Karpas-422 (cell line): ENCODE results near the gene SORT1. TPM values are rescaled to one million over a fixed set of nuclear protein-coding genes. Genes with fewer than 3 reads are reported as not detected.

Experiments used
- DNase-seq: peaks from one replicate; pipeline ENCODE4 v3.0.0-alpha.2; 2015
- H2AFZ ChIP-seq: fragments of 200-600 bp; sonication (generic); 2 replicates; pipeline ENCODE4 v1.6.1; 2014; ENCODE audit warnings: antibody characterized with exemption, low read length, mixed read lengths
- H3K27ac ChIP-seq: fragments of 200-600 bp; sonication (generic); 2 replicates; pipeline ENCODE4 v1.5.1; 2014; ENCODE audit warnings: mild to moderate bottlenecking, low read length, moderate library complexity
- H3K27me3 ChIP-seq: fragments of 200-600 bp; sonication (generic); 2 replicates; pipeline ENCODE4 v1.6.1; 2014; ENCODE audit warnings: low read length, mixed read lengths
- H3K36me3 ChIP-seq: fragments of 200-600 bp; sonication (generic); 2 replicates; pipeline ENCODE4 v1.6.1; 2014; ENCODE audit warnings: low read length, mixed read lengths; ENCODE audit not compliant: insufficient read depth
- H3K4me1 ChIP-seq: fragments of 200-600 bp; sonication (generic); 2 replicates; pipeline ENCODE4 v1.6.1; 2014; ENCODE audit warnings: mild to moderate bottlenecking, low read length, mixed read lengths
- H3K4me2 ChIP-seq: fragments of 200-600 bp; sonication (generic); 2 replicates; pipeline ENCODE4 v1.6.1; 2014; ENCODE audit warnings: low read length, low read depth, mild to moderate bottlenecking; ENCODE audit not compliant: poor library complexity, severe bottlenecking
- H3K4me3 ChIP-seq: fragments of 200-600 bp; sonication (generic); 2 replicates; pipeline ENCODE4 v1.5.1; 2014; ENCODE audit warnings: mild to moderate bottlenecking, antibody characterized with exemption, low read length, mixed read lengths
- H3K79me2 ChIP-seq: fragments of 200-600 bp; sonication (generic); 2 replicates; pipeline ENCODE4 v1.6.1; 2014; ENCODE audit warnings: mild to moderate bottlenecking, low read length, mixed read lengths
- H3K9ac ChIP-seq: fragments of 200-600 bp; sonication (generic); 2 replicates; pipeline ENCODE4 v1.6.0; 2014; ENCODE audit warnings: low read length
- H3K9me2 ChIP-seq: fragments of 200-600 bp; sonication (generic), shearing (Covaris generic); replicated peaks from 2 replicates; pipeline ENCODE4 v1.6.0; 2014; ENCODE audit warnings: mild to moderate bottlenecking, low read length, moderate library complexity; ENCODE audit not compliant: insufficient read depth
- H3K9me3 ChIP-seq: fragments of 300-700, 200-600 bp; sonication (generic); 2 replicates; pipeline ENCODE4 v1.6.1; 2014; ENCODE audit warnings: low read length, mixed read lengths
- H4K20me1 ChIP-seq: fragments of 200-600 bp; sonication (generic); 2 replicates; pipeline ENCODE4 v1.6.1; 2014; ENCODE audit warnings: mild to moderate bottlenecking, antibody characterized with exemption, low read length, low read depth; ENCODE audit not compliant: insufficient read depth
- total RNA-seq: library from RNA; depleted of rRNA; stranded (reverse); fragments of >200 nt; shearing (Covaris generic); gene quantifications from 2 replicates; pipeline ENCODE4 v1.2.3, GENCODE V29; 2014; ENCODE audit warnings: low replicate concordance

The SORT1 gene
- total RNA-seq, 1 experiment from 2014 or later: 0.04 TPM

GRCh38 chr1:109273570-109274288, 124.0 kb downstream of the SORT1 start:
- no peaks in the 10 kb centered on the region for H3K27me3 ChIP-seq
- H2AFZ ChIP-seq: no peak overlapping the region
- H3K36me3 ChIP-seq: no peaks in the 10 kb centered on the region
- H3K4me2 ChIP-seq: no peak overlapping the region
- H3K4me3 ChIP-seq: no peak overlapping the region
- no peaks in the 10 kb centered on the region for H3K9me3 ChIP-seq
- H3K9me2 ChIP-seq: no peaks in the 10 kb centered on the region
- H3K27ac ChIP-seq: no peak overlapping the region
- DNase-seq: no peak
- peaks cover 4% of the 10 kb centered on the region for H3K4me1 ChIP-seq
- H3K9ac ChIP-seq: no peak overlapping the region
- H3K79me2 ChIP-seq: no peaks in the 10 kb centered on the region
- H4K20me1 ChIP-seq: no peaks in the 10 kb centered on the region

- Histone ChIP-seq H3K79me2 (no peaks in the 10 kb centered on the region), H3K27ac (no peak overlapping the region), H3K4me2 (no peak overlapping the region), H3K4me1 (peaks cover 4% of the 10 kb centered on the region), H3K4me3 (no peak overlapping the region), H4K20me1 (no peaks in the 10 kb centered on the region), H3K9me3 (no peaks in the 10 kb centered on the region), H3K27me3 (no peaks in the 10 kb centered on the region), H3K9ac (no peak overlapping the region), H3K36me3 (no peaks in the 10 kb centered on the region), H3K9me2 (no peaks in the 10 kb centered on the region), H2AFZ (no peak overlapping the region)
- DNase-seq: no peak
Measured at GRCh38 chr1:109272831-109273547, 124.7 kb downstream of the SORT1 start.

- Histone ChIP-seq H3K4me3 (no peak overlapping the region), H2AFZ (no peak overlapping the region), H3K27ac (no peak overlapping the region), H3K27me3 (no peaks in the 10 kb centered on the region), H3K4me1 (peaks cover 2% of the 10 kb centered on the region), H3K4me2 (no peak overlapping the region), H3K9ac (no peak overlapping the region), H3K9me3 (no peaks in the 10 kb centered on the region), H3K79me2 (no peaks in the 10 kb centered on the region), H3K36me3 (no peaks in the 10 kb centered on the region), H3K9me2 (no peaks in the 10 kb centered on the region), H4K20me1 (no peaks in the 10 kb centered on the region)
- no peak for DNase-seq
Measured at GRCh38 chr1:109272021-109272799, 125.5 kb downstream of the SORT1 start.

- no peaks in the 10 kb centered on the region for H3K9me3 ChIP-seq
- no peak overlapping the region for H2AFZ ChIP-seq
- no peak overlapping the region for H3K4me3 ChIP-seq
- H3K4me2 ChIP-seq: no peak overlapping the region
- no peaks in the 10 kb centered on the region for H3K9me2 ChIP-seq
- no peaks in the 10 kb centered on the region for H3K27me3 ChIP-seq
- no peaks in the 10 kb centered on the region for H3K36me3 ChIP-seq
- no peaks in the 10 kb centered on the region for H3K4me1 ChIP-seq
- H3K27ac ChIP-seq: no peak overlapping the region
- no peaks in the 10 kb centered on the region for H4K20me1 ChIP-seq
- DNase-seq: no peak
- no peaks in the 10 kb centered on the region for H3K79me2 ChIP-seq
- H3K9ac ChIP-seq: no peak overlapping the region
Measured at GRCh38 chr1:109271458-109271857, 126.3 kb downstream of the SORT1 start.

GRCh38 chr1:109270623-109271317, 126.9 kb downstream of the SORT1 start:
- H3K79me2 ChIP-seq: no peaks in the 10 kb centered on the region
- H3K4me2 ChIP-seq: no peak overlapping the region
- H3K9ac ChIP-seq: no peak overlapping the region
- no peaks in the 10 kb centered on the region for H4K20me1 ChIP-seq
- H3K4me3 ChIP-seq: no peak overlapping the region
- no peak overlapping the region for H2AFZ ChIP-seq
- DNase-seq: no peak
- no peaks in the 10 kb centered on the region for H3K9me3 ChIP-seq
- H3K9me2 ChIP-seq: no peaks in the 10 kb centered on the region
- no peaks in the 10 kb centered on the region for H3K27me3 ChIP-seq
- no peaks in the 10 kb centered on the region for H3K4me1 ChIP-seq
- H3K27ac ChIP-seq: no peak overlapping the region
- no peaks in the 10 kb centered on the region for H3K36me3 ChIP-seq

GRCh38 chr1:109269981-109270622, 127.6 kb downstream of the SORT1 start:
- H3K79me2 ChIP-seq: no peaks in the 10 kb centered on the region
- H3K9me2 ChIP-seq: no peaks in the 10 kb centered on the region
- no peaks in the 10 kb centered on the region for H3K27me3 ChIP-seq
- H3K27ac ChIP-seq: no peak overlapping the region
- H3K9ac ChIP-seq: no peak overlapping the region
- no peaks in the 10 kb centered on the region for H3K4me1 ChIP-seq
- no peak for DNase-seq
- no peak overlapping the region for H3K4me3 ChIP-seq
- H3K9me3 ChIP-seq: no peaks in the 10 kb centered on the region
- no peak overlapping the region for H3K4me2 ChIP-seq
- no peaks in the 10 kb centered on the region for H4K20me1 ChIP-seq
- H2AFZ ChIP-seq: no peak overlapping the region
- no peaks in the 10 kb centered on the region for H3K36me3 ChIP-seq

- no peaks in the 10 kb centered on the region for H3K9me2 ChIP-seq
- H2AFZ ChIP-seq: no peak overlapping the region
- H3K27ac ChIP-seq: no peak overlapping the region
- H3K9me3 ChIP-seq: no peaks in the 10 kb centered on the region
- no peaks in the 10 kb centered on the region for H3K79me2 ChIP-seq
- no peak for DNase-seq
- H3K9ac ChIP-seq: no peak overlapping the region
- no peak overlapping the region for H3K4me3 ChIP-seq
- no peaks in the 10 kb centered on the region for H3K27me3 ChIP-seq
- H4K20me1 ChIP-seq: no peaks in the 10 kb centered on the region
- H3K36me3 ChIP-seq: no peaks in the 10 kb centered on the region
- H3K4me1 ChIP-seq: no peaks in the 10 kb centered on the region
- no peak overlapping the region for H3K4me2 ChIP-seq
Measured at GRCh38 chr1:109269212-109269980, 128.3 kb downstream of the SORT1 start.
